Neuronal stem cell (in vitro differentiated cells): ENCODE data around the gene TTC33.

Source experiments
- DNase-seq: peaks from one replicate; pipeline ENCODE4 v3.0.0-alpha.2; 2013; ENCODE audit warnings: low spot score
- H2AFZ ChIP-seq: one replicate; pipeline ENCODE4 v1.6.1; 2013; ENCODE audit warnings: mild to moderate bottlenecking, low read length, inconsistent platforms
- H2AK5ac ChIP-seq: 2 replicates; pipeline ENCODE4 v1.6.1; 2013; ENCODE audit warnings: low read depth, mild to moderate bottlenecking, inconsistent platforms, low read length, moderate library complexity, mixed read lengths
- H2BK120ac ChIP-seq: 2 replicates; pipeline ENCODE4 v1.6.1; 2013; ENCODE audit warnings: low read depth, mild to moderate bottlenecking, inconsistent platforms, low read length, moderate library complexity, mixed read lengths
- H2BK12ac ChIP-seq: one replicate; pipeline ENCODE4 v1.6.1; 2013; ENCODE audit warnings: low read length, inconsistent platforms
- H2BK15ac ChIP-seq: 2 replicates; pipeline ENCODE4 v1.6.1; 2013; ENCODE audit warnings: mild to moderate bottlenecking, low read length, inconsistent platforms, mixed read lengths
- H2BK5ac ChIP-seq: one replicate; pipeline ENCODE4 v1.6.1; 2013; ENCODE audit warnings: inconsistent platforms, mild to moderate bottlenecking, low read length, moderate library complexity
- H3K14ac ChIP-seq: one replicate; pipeline ENCODE4 v1.6.1; 2013; ENCODE audit warnings: low read length, inconsistent platforms
- H3K18ac ChIP-seq: 2 replicates; pipeline ENCODE4 v1.6.1; 2013; ENCODE audit warnings: low read length, inconsistent platforms
- H3K23ac ChIP-seq: 2 replicates; pipeline ENCODE4 v1.6.1; 2013; ENCODE audit warnings: low read depth, mild to moderate bottlenecking, mixed read lengths, low read length, inconsistent platforms; ENCODE audit not compliant: poor library complexity
- H3K27ac ChIP-seq: replicated peaks from 3 replicates; pipeline ENCODE4 v1.5.1; 2013; ENCODE audit warnings: low read length, inconsistent platforms
- H3K27me3 ChIP-seq, 3 experiments: 2 replicates each; pipeline ENCODE4 v1.6.1; 2013; ENCODE audit warnings: low read length in 3 of 3, mild to moderate bottlenecking in 2 of 3, inconsistent platforms in 1 of 3, low read depth in 1 of 3, mixed read lengths in 1 of 3, moderate library complexity in 1 of 3; ENCODE audit not compliant: control insufficient read depth in 3 of 3, insufficient read depth in 3 of 3
- H3K36me3 ChIP-seq, 2 donors: replicated peaks in 1 of 2; 2 replicates each; pipeline ENCODE4 v1.6.1; 2013; ENCODE audit warnings: low read length in 2 of 2; ENCODE audit not compliant: control insufficient read depth in 2 of 2, insufficient read depth in 2 of 2
- H3K4ac ChIP-seq: 2 replicates; pipeline ENCODE4 v1.6.1; 2013; ENCODE audit warnings: inconsistent platforms, mild to moderate bottlenecking, low read length, moderate library complexity
- H3K4me1 ChIP-seq, 2 donors: 1 replicate in 1 of 2; 2 replicates in 1 of 2; pipeline ENCODE4 v1.6.1; 2013; ENCODE audit warnings: low read length in 2 of 2, low read depth in 1 of 2; ENCODE audit not compliant: control insufficient read depth in 2 of 2, insufficient read depth in 1 of 2
- H3K4me2 ChIP-seq: one replicate; pipeline ENCODE4 v1.6.1; 2013; ENCODE audit warnings: mild to moderate bottlenecking, low read length, inconsistent platforms; ENCODE audit not compliant: insufficient read depth, poor library complexity, severe bottlenecking
- H3K4me3 ChIP-seq, 2 donors: 2 replicates each; pipeline ENCODE4 v1.5.1; 2013; ENCODE audit warnings: low read length in 2 of 2, mild to moderate bottlenecking in 2 of 2, inconsistent platforms in 1 of 2, moderate library complexity in 1 of 2
- H3K79me1 ChIP-seq: one replicate; pipeline ENCODE4 v1.6.1; 2013; ENCODE audit warnings: low read depth, mild to moderate bottlenecking, inconsistent platforms, low read length, moderate library complexity
- H3K9ac ChIP-seq: one replicate; pipeline ENCODE4 v1.6.1; 2013; ENCODE audit warnings: mild to moderate bottlenecking, low read depth, low read length, inconsistent platforms; ENCODE audit not compliant: poor library complexity
- H3K9me3 ChIP-seq, 2 donors: replicated peaks in 1 of 2; 2 replicates each; pipeline versions ENCODE3 to v1.6.1; 2013; ENCODE audit warnings: low read length in 2 of 2, mild to moderate bottlenecking in 2 of 2, inconsistent platforms in 1 of 2, low read depth in 1 of 2, mixed read lengths in 1 of 2, moderate library complexity in 1 of 2; ENCODE audit not compliant: control insufficient read depth in 2 of 2, insufficient read depth in 1 of 2
- H4K8ac ChIP-seq: one replicate; pipeline ENCODE4 v1.6.1; 2013; ENCODE audit warnings: low read depth, mild to moderate bottlenecking, inconsistent platforms, low read length, moderate library complexity
- H4K91ac ChIP-seq: one replicate; pipeline ENCODE4 v1.6.1; 2013; ENCODE audit warnings: low read length, low read depth, mild to moderate bottlenecking, inconsistent platforms; ENCODE audit not compliant: poor library complexity
- WGBS, 2 donors: extraction: QIAGEN DNeasy Blood & Tissue Kit; methylation state at CpG; one replicate each; pipeline ENCODE4 v1.1.7; 2013; ENCODE audit warnings: missing lambda C conversion rate in 2 of 2, mixed read lengths in 1 of 2; ENCODE audit not compliant: insufficient read length in 2 of 2, insufficient replicate concordance in 1 of 2; ENCODE audit errors: extremely low coverage in 2 of 2; 5-methylcytosine and 5-hydroxymethylcytosine counted together

TTC33 gene

DNA sequence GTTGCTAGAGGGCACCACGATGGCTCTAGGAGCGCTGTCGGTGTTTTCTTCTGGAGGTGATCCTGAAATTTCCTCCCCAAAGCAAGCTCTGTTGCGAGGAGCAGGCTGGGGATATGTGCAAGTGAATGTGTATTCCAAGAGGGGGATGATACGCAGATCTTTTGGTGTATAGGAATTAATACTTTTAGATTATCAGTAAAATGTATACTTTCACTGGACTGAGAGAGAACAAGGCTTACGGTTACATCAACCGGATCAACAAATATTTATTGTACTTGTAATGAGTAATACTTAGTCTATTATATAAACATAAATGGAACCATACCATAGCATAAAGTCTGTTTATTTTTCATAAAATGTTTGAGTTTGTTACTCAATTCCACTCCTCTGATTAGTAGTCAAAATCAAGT, 43.0 kb upstream of the TTC33 start:
- DNase-seq: no peak
- no CpG with 5 or more reads among the region's 7 CpGs for WGBS, 2 donors
- peaks cover 0 to 14% of the 10 kb centered on the region in 2 donors for H3K36me3 ChIP-seq

DNA sequence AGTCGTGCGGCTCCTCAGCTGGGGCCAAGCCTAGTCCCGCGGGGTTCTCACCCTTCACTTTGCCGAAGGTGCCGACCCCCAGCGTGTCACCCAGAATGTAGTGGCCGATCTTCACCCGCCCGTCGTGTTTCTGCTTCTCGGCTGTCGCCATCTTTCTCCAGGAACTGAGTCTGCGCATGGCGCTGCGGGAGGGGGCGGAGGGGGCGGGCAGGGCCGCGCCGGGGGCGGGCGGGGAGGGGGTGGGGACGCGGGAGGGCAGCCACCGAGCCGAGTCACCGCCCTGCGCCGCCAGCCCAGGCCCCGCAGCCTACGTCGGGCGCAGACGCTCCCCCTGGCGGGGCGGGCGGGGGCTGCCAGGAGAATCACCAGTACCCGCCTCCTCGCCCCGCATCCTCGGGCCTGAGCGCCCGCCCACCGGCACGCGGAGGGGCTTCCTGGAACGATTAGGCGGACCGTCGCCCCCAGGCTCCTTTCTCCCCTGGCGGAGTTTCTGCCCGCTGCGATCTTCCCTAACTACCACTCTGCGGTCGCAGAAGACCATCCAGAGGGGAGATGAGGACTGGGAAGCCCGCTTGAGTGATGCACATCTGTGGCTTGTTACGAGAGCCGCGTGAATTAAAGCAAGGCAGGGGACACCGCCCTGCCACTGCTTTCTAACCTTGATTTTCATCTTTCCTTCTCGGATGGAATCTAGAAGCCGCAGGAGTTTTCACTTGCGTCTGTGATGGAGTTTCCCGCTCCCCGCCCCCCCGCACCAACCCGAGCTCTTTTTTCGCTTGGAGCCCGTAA, 42.4 kb upstream of the TTC33 start, which contains the start of gene PRKAA1:
TSS of gene PRKAA1 (minus strand) at position 363 of the 789 bp plus-strand sequence. CDS start at position 178, 185 bp downstream.
- no peaks in the 10 kb centered on the region for H3K27me3 ChIP-seq
- H3K36me3 ChIP-seq: peaks cover 0 to 14% of the 10 kb centered on the region in 2 donors
- peak within 1 kb of the TSS; percentile 82 for H2BK5ac ChIP-seq
- H3K23ac ChIP-seq: peak within 1 kb of the TSS; percentile 98
- H3K79me1 ChIP-seq: peaks cover 4% of the 10 kb centered on the region
- H2BK15ac ChIP-seq: peak within 1 kb of the TSS; percentile 96
- H4K91ac ChIP-seq: no peak within 1 kb of the TSS
- peak within 1 kb of the TSS; percentile 97 for H3K27ac ChIP-seq
- H3K18ac ChIP-seq: peak within 1 kb of the TSS; percentile 99
- DNase-seq: peak; percentile 86
- H3K9me3 ChIP-seq: no peaks in the 10 kb centered on the region
- H2AFZ ChIP-seq: peak within 1 kb of the TSS; percentile 99
- H4K8ac ChIP-seq: peak within 1 kb of the TSS; percentile 43
- peak within 1 kb of the TSS; percentile 96 for H3K9ac ChIP-seq
- H3K14ac ChIP-seq: peak within 1 kb of the TSS; percentile 47
- H2BK12ac ChIP-seq: no peak within 1 kb of the TSS
- WGBS, 2 donors: no CpG with 5 or more reads among the region's 70 CpGs
- peak within 1 kb of the TSS; percentile 87 for H2BK120ac ChIP-seq
- no peak within 1 kb of the TSS for H3K4ac ChIP-seq
- H3K4me2 ChIP-seq: peak within 1 kb of the TSS; percentile 81
- peak within 1 kb of the TSS; percentile 97 to 99 for H3K4me3 ChIP-seq
- peaks cover 5% of the 10 kb centered on the region in 2 donors for H3K4me1 ChIP-seq
- H2AK5ac ChIP-seq: no peak within 1 kb of the TSS

More for the DNA sequence above, 43.0 kb upstream of the TTC33 start:
- Histone ChIP-seq H3K9ac (no peak overlapping the region), H3K18ac (no peak overlapping the region), H3K9me3 (no peaks in the 10 kb centered on the region), H2BK15ac (no peak overlapping the region), H2BK12ac (no peak overlapping the region), H2AFZ (peak overlapping the region; percentile 93), H3K4me2 (peak overlapping the region; percentile 81), H3K4ac (no peak overlapping the region), H3K27me3 (no peaks in the 10 kb centered on the region), H3K4me3 (peak overlapping the region; percentile 95 to 99), H3K4me1 (peaks cover 5% of the 10 kb centered on the region in 2 donors), H4K8ac (no peak overlapping the region), H4K91ac (no peak overlapping the region), H3K79me1 (peaks cover 4% of the 10 kb centered on the region), H2BK5ac (no peak overlapping the region), H2BK120ac (no peak overlapping the region), H3K23ac (no peak overlapping the region), H3K14ac (no peak overlapping the region), H3K27ac (no peak overlapping the region), H2AK5ac (no peak overlapping the region)

DNA sequence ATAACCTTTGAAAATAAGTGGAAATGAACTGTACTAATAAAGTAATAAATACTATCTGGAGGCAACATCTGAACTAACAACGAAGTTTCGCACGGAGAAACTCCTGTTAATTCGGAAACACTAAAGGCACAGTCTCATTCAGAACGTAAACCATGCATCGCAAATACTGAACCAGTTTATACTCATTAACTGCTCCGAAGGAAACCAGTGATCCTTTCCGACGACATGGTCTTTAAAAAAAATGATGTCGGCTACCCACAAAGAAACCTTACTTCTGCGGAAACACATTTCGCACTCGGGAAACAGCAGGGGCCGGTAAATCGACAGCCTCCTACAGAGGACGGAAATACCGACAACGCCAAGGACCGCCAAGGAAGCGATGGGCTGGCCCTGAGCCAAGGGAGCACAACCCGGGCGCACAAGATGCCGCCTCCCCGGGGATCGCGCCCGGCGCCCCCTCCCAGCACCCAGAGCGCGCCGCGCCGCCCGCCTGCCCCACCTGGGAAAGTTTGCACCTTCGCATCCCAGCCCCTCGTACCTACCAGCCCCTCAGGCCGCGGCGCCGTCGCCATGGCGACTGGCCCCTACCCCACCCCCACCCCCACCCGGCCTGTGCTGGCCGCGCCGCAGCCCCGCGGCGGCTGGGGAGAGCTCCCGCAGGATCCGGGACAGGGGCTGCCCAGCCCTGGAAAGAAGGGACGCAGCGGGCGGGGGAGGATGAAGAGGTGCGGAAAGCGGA, 41.7 kb upstream of the TTC33 start:
- WGBS, 2 donors: no CpG with 5 or more reads among the region's 56 CpGs
- Histone ChIP-seq H3K4ac (no peak overlapping the region), H2BK12ac (no peak overlapping the region), H3K27ac (peak overlapping the region; percentile 97), H2BK120ac (peak overlapping the region; percentile 87), H3K23ac (peak overlapping the region; percentile 98), H4K91ac (no peak overlapping the region), H3K9me3 (no peaks in the 10 kb centered on the region), H2AFZ (peak overlapping the region; percentile 99), H3K14ac (peak overlapping the region; percentile 47), H3K18ac (peak overlapping the region; percentile 99), H3K79me1 (peaks cover 7% of the 10 kb centered on the region), H3K4me3 (peak overlapping the region; percentile 97 to 99), H2BK15ac (peak overlapping the region; percentile 96), H3K4me2 (peak overlapping the region; percentile 56), H2AK5ac (no peak overlapping the region), H3K36me3 (peaks cover 0 to 14% of the 10 kb centered on the region in 2 donors), H3K4me1 (peaks cover 5% of the 10 kb centered on the region in 2 donors), H3K27me3 (no peaks in the 10 kb centered on the region), H3K9ac (peak overlapping the region; percentile 96), H4K8ac (peak overlapping the region; percentile 43), H2BK5ac (peak overlapping the region; percentile 82)
- peak; percentile 46 for DNase-seq

DNA sequence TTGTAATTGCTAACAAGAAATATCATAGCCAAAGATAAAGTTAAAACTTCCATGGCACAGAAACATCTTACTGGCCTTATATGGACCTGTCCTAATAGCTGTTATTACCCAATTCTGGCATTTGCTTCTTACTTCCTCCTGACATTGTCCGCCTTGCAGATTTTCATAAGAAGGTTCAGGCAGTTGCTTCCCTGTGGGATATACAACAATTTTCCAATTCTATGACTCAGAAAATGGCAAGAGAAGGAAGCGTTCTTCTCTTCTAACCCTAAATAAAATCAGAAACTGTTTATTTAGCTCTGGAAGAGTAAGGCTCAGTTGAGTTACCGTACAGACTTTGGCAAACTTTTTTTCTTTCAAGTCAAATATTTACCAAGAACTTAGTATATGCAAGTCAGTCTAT, 40.7 kb upstream of the TTC33 start:
- no peak overlapping the region for H3K9ac ChIP-seq
- H3K4me1 ChIP-seq: peaks cover 2 to 5% of the 10 kb centered on the region in 2 donors
- no peak overlapping the region for H3K4ac ChIP-seq
- no peak overlapping the region for H2AK5ac ChIP-seq
- no peaks in the 10 kb centered on the region for H3K9me3 ChIP-seq
- H3K27me3 ChIP-seq: no peaks in the 10 kb centered on the region
- no peak overlapping the region for H2BK15ac ChIP-seq
- no peak overlapping the region for H3K14ac ChIP-seq
- no CpG with 5 or more reads among the region's 3 CpGs for WGBS, 2 donors
- H4K91ac ChIP-seq: no peak overlapping the region
- peak overlapping the region in 1 of 2 donors; percentile 99 for H3K4me3 ChIP-seq
- no peak overlapping the region for H3K4me2 ChIP-seq
- no peak overlapping the region for H3K27ac ChIP-seq
- H2AFZ ChIP-seq: no peak overlapping the region
- H3K36me3 ChIP-seq: peaks cover 0 to 14% of the 10 kb centered on the region in 2 donors
- H4K8ac ChIP-seq: no peak overlapping the region
- H2BK5ac ChIP-seq: no peak overlapping the region
- no peak for DNase-seq
- no peak overlapping the region for H3K23ac ChIP-seq
- no peak overlapping the region for H2BK12ac ChIP-seq
- H3K18ac ChIP-seq: no peak overlapping the region
- peaks cover 7% of the 10 kb centered on the region for H3K79me1 ChIP-seq
- no peak overlapping the region for H2BK120ac ChIP-seq
